Measurements from ENCODE around the gene CCDC146.

DNA sequence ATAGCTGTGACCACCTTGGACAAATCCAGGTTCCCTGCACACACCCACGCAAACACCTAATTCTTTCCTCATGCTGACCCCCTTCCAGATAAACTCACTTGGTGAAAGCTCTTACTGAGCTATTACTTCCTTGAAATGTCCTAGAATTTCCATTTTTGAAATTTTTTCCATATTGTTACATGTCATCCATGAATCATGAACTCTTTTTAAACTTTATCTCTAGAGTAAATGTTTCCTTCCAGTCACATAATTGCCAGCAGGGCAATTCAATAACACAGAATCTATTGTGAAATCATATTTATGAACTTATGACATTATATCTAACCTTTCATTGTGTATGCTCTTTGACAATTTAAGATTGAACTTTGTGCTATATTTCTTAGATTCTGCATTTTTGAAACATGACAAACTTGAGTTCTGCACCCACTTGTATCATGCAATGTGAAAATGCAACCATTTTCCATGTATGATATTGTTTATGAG is 104.0 kb downstream of the CCDC146 start:
- TF ChIP-seq, protein P1, sequence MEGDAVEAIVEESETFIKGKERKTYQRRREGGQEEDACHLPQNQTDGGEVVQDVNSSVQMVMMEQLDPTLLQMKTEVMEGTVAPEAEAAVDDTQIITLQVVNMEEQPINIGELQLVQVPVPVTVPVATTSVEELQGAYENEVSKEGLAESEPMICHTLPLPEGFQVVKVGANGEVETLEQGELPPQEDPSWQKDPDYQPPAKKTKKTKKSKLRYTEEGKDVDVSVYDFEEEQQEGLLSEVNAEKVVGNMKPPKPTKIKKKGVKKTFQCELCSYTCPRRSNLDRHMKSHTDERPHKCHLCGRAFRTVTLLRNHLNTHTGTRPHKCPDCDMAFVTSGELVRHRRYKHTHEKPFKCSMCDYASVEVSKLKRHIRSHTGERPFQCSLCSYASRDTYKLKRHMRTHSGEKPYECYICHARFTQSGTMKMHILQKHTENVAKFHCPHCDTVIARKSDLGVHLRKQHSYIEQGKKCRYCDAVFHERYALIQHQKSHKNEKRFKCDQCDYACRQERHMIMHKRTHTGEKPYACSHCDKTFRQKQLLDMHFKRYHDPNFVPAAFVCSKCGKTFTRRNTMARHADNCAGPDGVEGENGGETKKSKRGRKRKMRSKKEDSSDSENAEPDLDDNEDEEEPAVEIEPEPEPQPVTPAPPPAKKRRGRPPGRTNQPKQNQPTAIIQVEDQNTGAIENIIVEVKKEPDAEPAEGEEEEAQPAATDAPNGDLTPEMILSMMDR (IDR thresholded peaks at IDR 0.05), result no peak
- no peak for TF ChIP-seq POLR2A (IDR thresholded peaks at IDR 0.05)
